Endometrial microvascular endothelial cells (primary cell): Measurements from ENCODE around the gene GPAM. TPM values are rescaled to one million over a fixed set of nuclear protein-coding genes. Genes with fewer than 3 reads are reported as not detected.
"Not testable (repeated sequence)": the region's sequence is repeated elsewhere in the genome, so short reads cannot be mapped to it uniquely, and the experiment has no call there.

Source experiments
- in situ Hi-C: cut with HindIII; loops from 2 replicates; pipeline ENCODE4 v1.10.0; 2017; ENCODE audit warnings: low sequenced_read_pairs, low pct_unique_long_range_greater_than_20kb; ENCODE audit errors: inconsistent ontology term
- total RNA-seq: library from RNA; depleted of rRNA; stranded (reverse); fragments of >200 nt; gene quantifications from one replicate; pipeline ENCODE4 v1.2.3, GENCODE V29; 2015; ENCODE audit errors: inconsistent ontology term

The GPAM gene
- total RNA-seq, 1 donor from 2014 or later, result 7.4 TPM

GRCh38 chr10:112217386-112218035 lies 33.9 kb upstream of the GPAM start:
- in situ Hi-C loops, result no loop called here

- in situ Hi-C loops, result no loop called here
These were observed 33.4 kb upstream of the GPAM start for GRCh38 chr10:112216966-112217365.

GRCh38 chr10:112216151-112216550 lies 32.6 kb upstream of the GPAM start:
- in situ Hi-C loops, result no loop called here

GRCh38 chr10:112215342-112215774 lies 31.8 kb upstream of the GPAM start:
- in situ Hi-C loops, result no loop called here

GRCh38 chr10:112214298-112214926 lies 30.8 kb upstream of the GPAM start:
- in situ Hi-C loops, result no loop called here

GRCh38 chr10:112213836-112214235 lies 30.3 kb upstream of the GPAM start:
- in situ Hi-C loops, result no loop called here

GRCh38 chr10:112213098-112213823 lies 29.7 kb upstream of the GPAM start:
- in situ Hi-C loops, result no loop called here

- in situ Hi-C loops, result no loop called here
These were observed 27.1 kb upstream of the GPAM start for GRCh38 chr10:112210666-112211065.

GRCh38 chr10:112209684-112210131 lies 26.1 kb upstream of the GPAM start:
- in situ Hi-C loops, result no loop called here

- in situ Hi-C loops, result no loop called here
These were observed 25.4 kb upstream of the GPAM start for GRCh38 chr10:112208997-112209396.

- in situ Hi-C loops, result no loop called here
These were observed 24.7 kb upstream of the GPAM start for GRCh38 chr10:112208292-112208691.

- in situ Hi-C loops, result no loop called here
These were observed 19.9 kb upstream of the GPAM start for GRCh38 chr10:112203328-112204076.

GRCh38 chr10:112202561-112203241 lies 19.1 kb upstream of the GPAM start:
- in situ Hi-C loops, result no loop called here

- in situ Hi-C loops, result no loop called here
These were observed 18.5 kb upstream of the GPAM start for GRCh38 chr10:112202076-112202475.

- in situ Hi-C loops, result no loop called here
These were observed 17.8 kb upstream of the GPAM start for GRCh38 chr10:112201334-112201733.

GRCh38 chr10:112200259-112200658 lies 16.7 kb upstream of the GPAM start:
- in situ Hi-C loops, result not testable (repeated sequence)

- in situ Hi-C loops, result not testable (repeated sequence)
These were observed 14.1 kb upstream of the GPAM start for GRCh38 chr10:112197662-112198061.

- in situ Hi-C loops, result no loop called here
These were observed 11.7 kb upstream of the GPAM start for GRCh38 chr10:112195224-112195623.

GRCh38 chr10:112191791-112192190 lies 8.2 kb upstream of the GPAM start:
- in situ Hi-C loops, result no loop called here
